NCI-H345 treated with DMSO at 0.1 percent for 48 hours (cell line): ENCODE data around the gene PDSS2.
"Not testable (repeated sequence)": the region's sequence is repeated elsewhere in the genome, so short reads cannot be mapped to it uniquely, and the experiment has no call there.

ENCODE experiments used
- DNase-seq: peaks from one replicate; lab custom pipeline; 2025; ENCODE audit not compliant: unreplicated experiment; lab: John Stamatoyannopoulos, UW

PDSS2 gene

DNA sequence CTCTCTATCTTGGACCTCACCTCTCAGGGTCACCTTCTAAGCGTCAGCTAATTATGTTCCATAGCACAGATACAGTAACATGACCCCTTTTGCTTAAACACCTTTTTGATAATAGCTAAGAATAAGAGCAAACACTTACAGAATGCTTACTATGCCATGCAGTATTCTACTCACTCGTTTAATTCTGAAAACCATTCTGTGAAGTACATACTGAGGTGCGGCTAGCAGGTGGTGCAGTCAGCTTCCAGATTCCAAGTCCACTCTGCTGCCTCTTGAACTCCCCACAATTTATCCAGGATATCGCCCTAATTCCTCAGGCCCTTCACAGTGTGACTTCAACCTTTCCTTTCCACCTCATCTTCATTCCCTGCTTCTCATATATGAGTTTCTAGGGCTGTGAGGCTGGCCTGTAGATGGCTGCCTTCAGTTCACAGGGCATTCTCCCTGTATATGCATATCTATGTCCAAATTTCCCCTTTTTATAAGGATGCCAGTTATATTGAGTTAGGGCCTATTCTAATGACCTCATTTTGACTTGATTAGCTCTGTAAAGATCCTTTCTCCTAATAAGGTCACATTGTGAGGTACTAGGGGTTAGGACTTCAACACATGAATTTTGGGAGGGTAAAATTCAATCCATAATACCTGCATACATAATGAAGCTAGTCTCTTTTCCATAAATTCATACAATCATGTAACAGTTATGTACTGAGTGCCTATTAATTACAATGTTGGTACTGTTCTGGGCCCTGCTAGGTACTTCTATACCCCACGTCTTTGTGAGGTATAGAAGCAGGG is 130.1 kb downstream of the PDSS2 start:
- no peak for DNase-seq

DNA sequence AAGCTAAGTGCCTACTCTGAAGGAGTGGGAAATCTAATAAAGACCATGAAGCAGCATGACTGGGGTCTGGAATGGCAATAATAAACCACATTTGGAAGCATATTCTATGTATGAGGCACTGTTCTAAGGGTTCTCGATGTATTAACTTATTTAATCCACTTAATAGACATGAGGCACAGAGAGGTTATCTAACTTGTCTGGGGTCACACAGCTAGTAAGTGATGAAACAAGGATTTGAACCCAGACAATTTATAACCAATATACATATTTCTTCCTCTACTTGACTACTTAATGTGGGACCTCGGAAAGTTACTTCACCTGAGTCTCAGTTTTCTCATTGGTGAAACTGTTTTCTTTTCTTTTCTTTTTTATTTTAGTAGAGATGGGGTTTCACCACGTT is 131.3 kb downstream of the PDSS2 start:
- DNase-seq: no peak

DNA sequence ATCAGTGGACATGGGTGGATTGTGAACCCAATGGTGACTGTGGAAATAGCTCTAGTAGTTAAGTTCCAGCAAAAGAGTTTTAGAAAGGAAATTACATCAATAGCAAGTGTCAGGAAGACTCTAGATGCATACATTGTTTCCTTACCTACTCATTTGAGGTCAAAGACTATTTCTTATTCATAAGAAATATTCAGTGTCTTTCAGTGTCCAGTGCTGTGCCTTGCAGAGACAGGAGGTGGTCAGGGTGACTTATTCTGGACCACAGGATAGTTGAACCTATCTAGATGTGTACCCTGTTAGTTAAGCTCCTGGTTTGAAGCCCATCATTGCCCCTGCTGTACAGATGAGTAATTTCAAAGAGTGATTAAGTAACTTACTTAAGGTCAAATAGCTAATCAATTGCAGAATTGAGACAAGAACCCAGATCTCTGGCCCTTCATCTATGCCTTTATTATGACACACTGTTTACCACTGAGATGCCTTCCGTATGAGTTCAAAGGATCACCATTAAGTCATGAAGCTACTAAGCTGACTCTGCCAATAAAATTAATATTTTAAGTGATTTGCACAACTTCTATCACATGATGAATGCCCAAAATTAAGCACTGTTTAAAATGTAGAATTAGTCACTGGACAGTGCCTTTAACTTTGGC is 136.1 kb downstream of the PDSS2 start:
- no peak for DNase-seq

DNA sequence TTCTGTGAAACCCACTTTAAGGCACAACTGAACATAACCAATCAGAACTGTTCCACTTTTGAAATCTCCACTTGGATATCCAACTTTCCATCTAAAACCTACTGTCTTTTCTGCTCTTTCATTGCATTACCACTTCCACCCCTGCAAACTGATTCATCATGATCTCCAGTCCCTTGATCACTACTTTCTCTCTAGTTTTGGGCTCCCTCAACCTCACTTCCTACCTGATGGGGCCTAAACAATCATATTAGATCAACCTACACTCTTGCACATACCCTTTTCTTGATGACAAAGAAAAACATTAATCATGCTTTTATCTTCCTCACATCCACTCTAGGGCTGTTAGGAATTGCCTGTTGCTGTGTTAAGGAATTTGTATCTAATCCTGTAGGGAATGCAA is 137.6 kb downstream of the PDSS2 start:
- no peak for DNase-seq

DNA sequence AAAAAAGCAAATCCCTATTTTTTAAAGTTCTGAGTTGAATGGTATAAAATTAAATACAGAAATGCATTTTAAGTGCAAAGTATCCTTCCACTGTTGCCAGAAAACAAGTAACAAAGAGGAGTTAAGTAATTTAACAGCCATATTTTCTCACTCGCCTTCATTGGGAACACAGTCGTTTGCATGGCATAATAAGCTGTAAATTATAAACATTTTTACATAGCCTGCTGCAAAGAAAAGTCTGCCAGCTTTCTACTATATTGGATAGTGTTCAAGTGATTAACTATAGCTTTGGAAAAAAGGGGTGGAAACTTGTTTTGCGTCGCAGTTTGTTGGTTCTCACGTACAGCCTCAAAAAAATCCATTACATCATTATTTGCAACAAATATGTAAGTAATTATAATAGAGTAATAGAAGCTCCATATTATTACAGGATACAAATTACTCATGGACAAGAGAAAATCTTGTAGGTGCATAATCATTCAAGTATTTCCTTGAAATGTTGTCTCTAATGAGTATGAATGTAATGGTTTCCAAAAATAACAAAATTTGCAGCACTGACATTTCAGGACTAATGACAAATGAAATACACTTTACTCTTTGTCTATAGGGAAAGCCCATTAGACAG is 139.3 kb downstream of the PDSS2 start:
- no peak for DNase-seq

DNA sequence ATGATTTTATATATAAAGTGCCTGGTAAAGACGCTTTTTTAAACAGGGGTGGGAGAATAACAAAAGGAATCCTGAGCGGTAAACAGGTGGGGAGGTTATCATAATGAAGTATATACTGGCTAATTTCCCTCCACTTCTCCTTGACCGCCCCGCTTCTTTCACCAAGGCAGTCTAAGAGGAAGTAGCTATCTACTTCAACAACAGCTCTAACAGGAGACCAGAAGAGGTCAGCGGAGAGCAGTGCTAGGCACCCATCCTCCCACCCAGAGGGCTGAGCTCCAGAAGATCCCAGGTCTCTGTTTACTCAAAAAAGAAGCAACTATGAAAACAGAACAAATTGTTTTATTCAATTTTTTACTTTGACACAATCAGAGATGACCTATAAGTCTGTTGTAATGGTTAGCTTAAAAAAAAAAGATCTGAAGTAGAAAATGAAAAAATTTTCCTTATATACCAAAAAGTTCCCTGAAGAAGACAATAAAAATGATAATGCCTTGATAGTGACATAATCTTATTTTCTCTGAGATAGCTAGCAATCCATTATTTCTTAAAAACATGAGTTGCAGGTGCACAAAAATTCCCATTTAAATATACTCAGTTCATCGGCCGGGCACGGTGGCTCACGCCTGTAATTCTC is 141.1 kb downstream of the PDSS2 start:
- peak; percentile 25 for DNase-seq

DNA sequence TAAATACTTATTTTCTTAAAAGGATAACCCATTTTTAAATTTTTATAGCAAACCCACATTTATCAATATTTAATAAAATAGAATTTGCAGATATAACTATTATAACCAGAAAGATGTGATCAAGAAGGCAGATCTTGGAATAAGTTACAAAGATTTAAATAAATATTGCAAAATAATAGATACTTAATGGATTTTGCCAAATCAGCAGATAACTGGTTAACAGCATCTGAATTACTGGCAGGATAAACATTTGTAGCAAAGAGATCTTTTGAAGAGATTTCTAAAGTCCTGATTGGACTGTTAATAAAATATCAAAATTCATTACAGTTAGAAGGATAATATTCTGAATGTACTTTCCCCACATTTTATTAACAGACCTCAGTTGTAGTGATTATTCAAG is 144.2 kb downstream of the PDSS2 start:
- no peak for DNase-seq

DNA sequence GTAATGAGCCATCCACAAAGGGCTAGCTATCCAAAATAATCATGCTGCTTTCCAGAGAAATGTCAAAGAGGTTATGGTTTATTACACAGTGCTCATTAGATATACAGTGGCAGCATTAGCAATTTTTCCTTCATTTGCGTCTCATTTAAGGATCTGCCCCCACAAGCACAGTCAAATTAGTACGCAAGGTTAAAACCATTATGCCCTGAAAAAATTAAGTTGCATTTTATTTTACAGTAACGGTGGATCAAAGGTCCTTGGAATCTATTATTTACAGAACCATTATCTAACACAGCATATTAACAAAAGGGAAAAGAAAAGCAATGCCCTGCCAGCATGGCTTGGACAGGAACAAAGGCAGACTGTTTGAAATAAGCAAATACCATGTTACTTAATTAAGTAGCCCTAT is 144.8 kb downstream of the PDSS2 start:
- DNase-seq: no peak

DNA sequence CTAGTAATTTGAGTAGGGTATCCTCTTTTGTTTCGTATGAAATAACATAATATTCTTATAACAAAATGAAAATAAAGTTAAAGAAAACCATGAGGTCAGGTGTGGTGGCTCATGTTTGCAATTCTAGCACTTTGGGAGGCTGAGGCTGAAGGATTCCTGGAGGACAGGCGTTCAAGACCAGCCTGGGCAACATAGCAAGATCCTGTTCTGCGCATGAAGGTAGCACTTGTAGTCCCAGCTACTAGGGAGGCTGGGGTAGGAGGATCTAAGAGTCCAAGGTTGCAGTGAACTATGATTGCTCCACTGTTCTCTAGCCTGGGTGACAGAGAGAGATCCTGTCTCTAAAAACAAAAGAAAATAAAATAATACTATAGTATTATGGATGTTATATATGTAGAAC is 145.6 kb downstream of the PDSS2 start:
- DNase-seq: no peak

DNA sequence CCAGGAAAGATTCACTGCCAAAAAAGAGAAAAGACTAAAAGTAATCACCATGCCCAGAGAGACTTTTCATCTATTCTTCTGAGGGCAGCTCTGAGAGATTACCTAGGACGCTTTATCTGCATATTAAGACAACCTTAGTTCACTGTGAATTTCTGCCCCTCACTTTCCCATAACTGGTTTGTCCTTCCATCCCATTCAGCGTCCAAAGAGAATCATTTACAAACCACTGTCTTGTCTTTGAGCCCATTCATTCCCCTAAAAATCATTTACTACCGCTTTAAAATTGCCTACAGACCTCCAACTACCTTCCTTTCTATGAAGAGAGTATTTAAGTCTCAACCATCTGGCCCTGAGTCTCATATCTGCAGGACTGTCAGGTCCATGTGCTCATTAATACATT is 149.0 kb downstream of the PDSS2 start:
- DNase-seq: no peak

DNA sequence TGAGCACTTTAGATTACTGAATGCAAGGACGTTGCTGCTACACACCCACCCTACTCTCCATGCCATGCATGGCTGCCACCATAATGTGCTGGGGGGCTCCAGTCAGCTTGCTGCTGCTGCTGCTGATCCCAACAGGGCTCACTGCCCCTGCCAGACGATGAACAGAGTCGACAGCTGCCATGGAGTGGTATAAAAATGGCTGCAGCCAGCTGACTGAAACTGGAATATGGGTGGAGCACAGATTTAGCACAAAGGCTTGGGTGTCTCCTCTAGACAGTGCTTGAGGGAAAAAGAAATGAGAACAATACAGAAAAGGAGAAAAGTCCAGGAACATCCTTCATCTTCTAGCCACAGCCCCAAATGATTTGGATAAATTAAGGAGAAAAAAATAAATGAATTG is 150.7 kb downstream of the PDSS2 start:
- DNase-seq: no peak

DNA sequence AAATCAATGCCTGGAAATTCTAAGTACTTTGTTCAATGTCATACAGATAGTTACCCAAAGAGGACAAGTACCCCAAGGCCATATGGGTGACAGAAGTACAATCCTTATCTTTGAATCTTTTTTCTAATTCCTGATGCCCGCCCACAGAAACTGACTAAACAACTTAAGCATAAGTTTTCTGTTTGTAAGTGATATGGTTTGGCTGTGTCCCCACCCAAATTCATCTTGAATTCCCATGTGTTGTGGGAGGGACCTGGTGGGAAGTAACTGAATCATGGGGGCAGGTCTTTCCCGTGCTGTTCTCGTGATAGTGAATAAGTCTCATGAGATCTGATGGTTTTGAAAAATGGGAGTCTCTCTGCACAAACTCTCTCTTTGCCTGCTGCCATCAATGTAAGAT is 153.4 kb downstream of the PDSS2 start:
- not testable (repeated sequence) for DNase-seq

DNA sequence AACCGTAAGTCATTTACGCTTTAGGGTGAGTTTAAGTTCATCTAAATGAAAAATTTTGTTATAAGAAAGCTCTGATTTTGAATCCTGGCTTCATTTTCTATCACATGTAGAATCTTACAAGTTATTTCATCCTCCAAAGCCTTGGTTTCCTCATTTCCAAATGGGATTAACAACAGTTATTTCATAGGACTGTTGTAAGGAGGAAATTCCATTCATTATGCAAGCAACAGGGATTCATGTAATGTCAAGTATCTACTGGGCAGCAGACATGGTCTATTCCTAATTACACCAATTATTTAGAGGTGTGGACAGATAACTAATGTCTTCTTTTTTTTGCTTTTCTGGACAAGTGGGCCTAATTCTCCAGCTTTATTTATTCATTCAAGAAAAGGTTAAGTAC is 154.0 kb downstream of the PDSS2 start:
- DNase-seq: no peak

DNA sequence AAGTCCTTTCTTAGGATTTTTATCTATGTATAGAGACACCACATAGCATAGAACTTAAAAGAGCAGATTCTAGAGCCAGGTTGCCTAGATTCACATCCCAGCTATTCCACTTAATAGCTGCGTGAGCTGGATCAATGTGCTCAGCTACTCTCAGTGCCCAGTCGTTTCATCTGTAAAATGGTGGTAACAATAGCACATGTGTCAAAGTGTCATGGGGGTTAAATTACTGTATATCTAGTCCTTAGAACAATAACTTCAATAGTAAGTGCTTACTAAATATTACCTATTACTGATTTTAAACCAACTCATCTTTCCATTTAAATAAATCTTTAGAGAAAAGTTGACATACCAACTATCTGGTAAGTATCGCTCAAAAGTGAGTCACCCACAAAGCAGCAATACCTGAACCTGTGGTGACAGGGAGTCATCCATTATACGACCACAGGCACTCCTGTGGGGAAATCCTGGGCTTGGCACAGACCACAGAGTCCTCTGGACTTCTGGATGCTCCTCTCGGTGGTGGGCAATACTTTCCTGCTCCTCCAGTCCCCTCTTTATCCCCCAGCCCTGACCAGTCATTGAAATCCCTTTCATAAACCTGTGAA is 154.8 kb downstream of the PDSS2 start:
- no peak for DNase-seq

DNA sequence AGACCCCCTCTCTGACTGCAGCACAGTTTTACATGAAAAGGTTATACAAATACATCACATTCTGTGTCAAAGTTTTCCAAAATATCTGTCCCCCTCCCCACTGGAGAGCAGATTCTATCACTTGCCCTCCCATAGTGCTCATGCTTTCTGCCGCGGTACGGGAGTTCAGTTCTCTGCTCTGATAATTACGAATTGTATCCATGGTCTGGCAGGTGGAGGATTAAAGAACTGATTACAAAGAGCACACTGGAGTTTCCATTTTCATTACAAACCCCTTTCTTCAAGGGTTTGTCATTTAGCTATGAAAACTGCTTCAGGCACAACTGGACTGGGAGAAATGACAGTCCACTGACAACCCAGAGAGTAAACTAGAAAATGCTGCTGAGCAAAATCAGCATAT is 166.0 kb downstream of the PDSS2 start:
- no peak for DNase-seq

DNA sequence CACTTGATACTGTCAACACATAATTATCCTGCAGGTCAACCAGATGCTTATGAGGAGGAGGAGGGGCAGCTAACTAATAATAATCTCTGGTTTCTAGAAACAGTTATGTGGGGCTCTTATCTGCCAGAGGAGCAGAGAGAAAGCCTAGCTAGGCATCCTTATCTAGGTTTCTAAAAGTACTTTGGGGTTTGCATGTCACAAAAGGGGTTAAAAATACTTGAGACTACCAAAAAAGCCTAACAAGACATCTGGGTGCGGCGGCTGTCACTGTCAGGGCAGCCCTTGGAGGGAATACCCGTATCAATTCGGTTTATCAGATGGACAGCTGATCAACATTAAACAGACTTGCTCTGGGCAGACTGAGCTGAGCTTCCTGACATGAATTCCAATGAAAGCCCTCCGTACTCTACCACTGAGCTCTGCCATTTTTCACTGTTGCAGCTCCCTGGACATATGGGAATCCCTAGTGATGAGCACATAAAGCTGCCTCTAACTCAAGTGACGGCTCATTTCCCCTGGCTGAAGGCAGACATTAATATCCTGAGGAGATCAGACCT is 166.6 kb downstream of the PDSS2 start:
- DNase-seq: no peak

DNA sequence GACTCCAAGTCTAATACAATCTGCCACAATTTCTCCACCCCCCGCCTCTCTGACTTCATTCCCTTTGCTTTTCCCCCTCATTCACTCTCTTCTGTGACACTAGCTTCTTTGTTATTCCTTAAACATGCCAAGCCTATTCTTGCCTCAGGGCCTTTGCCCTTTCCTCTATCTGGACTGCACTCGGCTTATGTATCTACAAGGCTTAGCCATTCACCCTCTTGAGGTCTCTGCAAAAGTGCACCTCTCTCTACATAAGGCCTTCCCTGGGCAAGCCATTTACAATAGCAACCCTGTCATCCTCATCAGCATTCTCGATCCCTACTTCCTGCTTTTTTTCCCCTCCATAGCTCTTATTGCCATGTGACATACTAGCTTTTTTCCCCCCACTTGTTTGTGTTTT is 168.9 kb downstream of the PDSS2 start:
- no peak for DNase-seq

DNA sequence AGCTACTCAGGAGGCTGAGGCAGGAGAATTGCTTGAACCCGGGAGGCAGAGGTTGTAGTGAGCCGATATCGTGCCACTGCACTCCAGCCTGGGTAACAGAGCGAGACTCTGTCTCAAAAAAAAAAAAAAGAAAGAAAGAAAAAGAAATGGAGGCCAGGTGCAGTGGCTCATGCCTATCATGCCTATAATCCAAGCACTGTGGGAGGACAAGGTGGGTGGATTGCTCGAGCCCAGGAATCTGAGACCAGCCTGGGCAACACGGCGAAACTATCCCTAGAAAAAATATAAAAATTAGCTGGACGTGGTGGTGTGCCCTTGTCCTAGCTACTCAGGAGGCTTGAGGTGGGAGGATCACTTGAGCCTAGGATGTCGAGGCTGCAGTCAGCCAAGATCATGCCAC is 170.1 kb downstream of the PDSS2 start:
- not testable (repeated sequence) for DNase-seq

DNA sequence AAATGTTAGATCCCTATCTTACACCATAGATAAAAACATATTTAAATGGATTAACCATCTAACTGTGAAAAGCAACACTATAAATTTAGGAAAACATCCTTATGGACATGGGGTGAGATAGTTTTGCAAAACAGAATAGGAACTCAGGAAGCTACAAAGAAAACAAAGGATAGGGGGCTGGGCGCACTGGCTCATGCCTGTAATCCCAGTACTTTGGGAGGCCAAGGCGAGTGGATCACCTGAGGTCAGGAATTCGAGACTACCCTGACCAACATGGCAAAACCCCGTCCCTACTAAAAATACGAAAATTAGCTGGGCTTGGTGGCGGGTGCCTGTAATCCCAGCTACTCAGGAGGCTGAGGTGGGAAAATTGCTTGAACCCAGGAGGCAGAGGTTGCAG is 173.7 kb downstream of the PDSS2 start:
- not testable (repeated sequence) for DNase-seq

DNA sequence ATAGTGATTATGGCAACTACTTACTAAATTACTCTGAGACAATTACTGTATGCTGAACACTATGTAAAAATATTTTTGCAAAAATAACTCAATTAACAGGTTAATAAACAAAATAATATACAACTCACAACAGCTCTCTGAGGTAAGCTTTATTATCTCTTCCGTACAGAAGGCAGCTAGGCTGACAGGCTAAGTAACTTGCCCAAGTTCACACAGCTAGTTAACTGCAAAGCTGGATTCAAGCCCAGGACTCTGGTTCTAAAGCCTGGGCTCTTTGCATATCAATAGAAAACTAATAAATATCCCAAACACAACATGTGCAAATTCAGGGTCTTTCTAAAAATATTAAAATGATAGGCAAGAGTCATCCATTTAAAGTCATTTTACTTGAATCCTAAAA is 174.6 kb downstream of the PDSS2 start:
- DNase-seq: no peak

DNA sequence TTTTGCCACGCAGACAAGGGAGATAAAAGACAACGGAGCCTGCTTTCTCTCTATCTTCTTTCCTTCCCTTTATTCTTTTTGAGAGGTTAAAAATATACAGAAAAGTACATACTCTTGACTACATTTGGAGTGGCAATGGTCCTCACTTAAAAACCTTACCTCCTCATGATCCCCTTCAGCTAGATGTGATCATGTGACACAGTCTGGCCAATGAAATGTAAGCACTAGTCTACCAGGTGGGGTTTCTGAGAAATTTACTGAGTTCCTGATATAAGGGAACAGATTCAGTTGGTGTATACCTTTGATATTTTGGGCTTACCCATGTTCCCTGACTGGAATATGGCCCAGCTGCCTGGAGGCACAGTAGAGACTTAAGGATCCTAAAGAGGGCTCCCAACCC is 178.6 kb downstream of the PDSS2 start:
- DNase-seq: no peak
